ENCODE measurements around the gene NCKAP5.
"Not testable (repeated sequence)": the region's sequence is repeated elsewhere in the genome, so short reads cannot be mapped to it uniquely, and the experiment has no call there.

NCKAP5 gene

GRCh38 chr2:133253793-133254192, 314.5 kb downstream of the NCKAP5 start:
- no peak for DNase-seq

GRCh38 chr2:133252780-133253355, 315.4 kb downstream of the NCKAP5 start:
- DNase-seq = no peak

DNA sequence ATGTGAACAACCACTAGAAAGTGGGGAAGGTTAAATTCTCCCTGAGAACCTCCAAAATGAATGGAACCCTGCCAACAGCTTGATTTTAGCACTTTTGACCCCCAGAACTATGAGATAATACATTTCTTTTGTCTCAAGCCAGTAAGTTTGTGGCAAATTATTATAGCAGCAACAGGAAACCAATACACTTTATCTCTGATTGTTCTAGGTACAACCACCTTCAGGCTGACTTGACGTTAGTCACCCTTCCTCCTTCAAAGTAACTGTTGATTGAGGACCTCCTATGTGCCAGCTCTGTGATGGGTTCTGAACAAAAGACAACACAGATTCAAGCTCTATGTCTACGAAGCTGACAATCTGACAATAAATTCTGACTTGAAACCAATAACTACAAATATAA, 318.9 kb downstream of the NCKAP5 start:
- no peak for DNase-seq

DNA sequence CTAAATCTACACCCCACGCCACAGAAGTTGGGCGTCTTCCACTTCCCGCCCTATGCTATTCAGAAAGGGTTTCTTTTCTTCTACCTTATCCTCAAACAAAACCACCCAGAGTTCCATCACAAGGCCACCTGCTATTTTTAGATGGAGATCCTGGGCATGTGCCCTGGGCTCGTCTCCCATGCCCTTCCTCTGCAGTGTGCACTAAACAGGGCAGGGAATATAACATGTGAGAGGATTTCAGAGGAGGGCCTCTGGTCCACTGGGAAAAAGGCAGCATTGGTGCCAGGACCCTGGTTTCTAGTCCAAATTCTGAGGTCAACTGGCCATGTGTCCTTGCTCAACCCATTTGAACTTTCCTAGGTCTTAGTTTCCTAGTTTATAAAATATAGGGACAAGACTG, 320.0 kb downstream of the NCKAP5 start:
- no peak for DNase-seq

- peak in 1 of 2 donors; percentile 17 for DNase-seq
Measured at GRCh38 chr2:133247631-133248030, 320.6 kb downstream of the NCKAP5 start.

DNA sequence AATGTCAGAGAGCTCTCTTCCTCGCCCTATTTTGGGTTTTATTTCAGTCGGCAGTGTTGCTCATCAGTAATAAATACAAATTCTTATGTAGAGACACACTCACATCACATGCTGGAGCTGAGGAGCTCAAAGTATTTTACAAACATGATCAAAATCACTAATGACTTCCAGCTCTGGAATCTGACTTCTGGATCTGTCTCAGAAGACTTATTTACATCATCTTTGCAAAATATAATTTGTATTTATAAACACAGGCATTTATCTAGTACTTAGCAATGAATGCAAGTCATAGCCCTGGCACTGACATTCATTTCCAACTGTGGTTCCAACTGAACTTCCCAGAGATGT, 327.1 kb downstream of the NCKAP5 start:
- DNase-seq = no peak

- DNase-seq = no peak
Measured at GRCh38 chr2:133240491-133241223, 327.6 kb downstream of the NCKAP5 start.

DNA sequence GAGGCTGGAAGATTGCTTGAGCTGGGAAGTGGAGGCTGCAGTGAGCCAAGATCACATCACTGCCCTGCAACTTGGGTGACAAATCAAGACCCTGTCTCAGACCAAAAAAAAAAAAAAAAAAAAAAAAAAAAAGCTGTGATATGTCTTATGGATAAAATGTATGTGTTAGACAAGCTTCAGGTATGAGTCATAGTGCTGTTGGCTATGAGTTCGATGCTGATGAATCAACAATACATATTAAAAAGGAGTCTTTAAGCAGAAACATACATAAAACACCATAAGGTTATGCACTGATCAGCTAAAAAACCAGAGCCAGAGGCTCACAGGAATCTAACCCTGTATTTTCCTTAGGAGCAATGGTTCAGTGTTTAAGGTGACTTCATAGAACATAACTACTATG, 332.3 kb downstream of the NCKAP5 start:
- no peak for DNase-seq

DNA sequence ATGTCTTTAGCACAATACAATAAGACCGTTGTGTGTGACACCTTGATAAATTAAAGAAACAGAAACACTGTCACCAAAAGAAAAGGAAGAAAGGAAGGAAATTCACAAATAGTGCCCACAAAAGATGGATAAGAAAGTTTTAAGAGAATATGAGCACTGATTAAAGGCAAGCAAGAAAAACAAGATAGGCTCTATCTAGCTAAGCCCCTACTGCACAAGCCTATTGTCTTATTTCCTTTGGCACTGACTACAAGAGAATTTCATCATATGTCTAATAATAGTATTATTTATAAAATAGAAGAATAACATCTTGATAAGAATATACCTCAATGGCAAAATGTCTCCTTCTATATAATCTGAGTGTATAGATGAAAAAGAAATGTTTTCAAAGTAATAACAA, 335.7 kb downstream of the NCKAP5 start:
- DNase-seq = no peak

DNA sequence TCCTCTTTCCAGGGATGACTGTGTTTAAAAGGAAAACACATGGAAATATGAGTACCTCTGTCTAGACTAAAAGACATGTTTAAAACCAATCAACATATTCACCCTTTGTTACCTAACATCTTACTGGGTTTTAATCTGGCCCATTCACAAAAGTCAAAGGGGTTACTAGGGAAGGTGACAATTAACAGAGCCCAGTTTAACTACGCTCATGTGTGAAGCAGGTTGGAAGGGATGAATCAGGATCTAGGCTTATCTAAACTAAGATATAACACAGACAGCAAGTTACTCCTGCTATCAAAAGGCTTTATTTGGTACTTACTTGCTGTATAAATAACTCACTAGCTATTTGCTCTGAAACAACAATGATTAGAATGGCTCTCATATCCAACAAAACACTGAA, 337.0 kb downstream of the NCKAP5 start:
- DNase-seq = no peak

DNA sequence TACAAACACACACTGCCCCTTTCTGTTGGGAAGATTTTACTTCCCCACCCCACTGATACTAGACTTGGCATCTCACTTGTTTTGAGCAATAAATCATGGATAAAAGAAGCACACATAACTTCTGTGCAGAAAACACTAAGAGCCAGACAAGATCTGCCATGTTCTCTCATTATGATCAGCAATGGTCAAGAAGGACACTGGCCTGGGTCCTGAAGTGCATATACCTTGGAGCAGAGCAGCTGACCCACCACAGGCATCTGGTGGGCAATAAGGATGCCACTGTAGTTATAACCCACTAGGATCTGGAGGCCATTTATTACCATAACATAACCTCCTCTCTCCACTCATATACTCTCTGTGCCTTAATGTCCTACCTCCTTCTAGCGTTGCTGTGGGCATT, 338.3 kb downstream of the NCKAP5 start:
- no peak for DNase-seq

DNA sequence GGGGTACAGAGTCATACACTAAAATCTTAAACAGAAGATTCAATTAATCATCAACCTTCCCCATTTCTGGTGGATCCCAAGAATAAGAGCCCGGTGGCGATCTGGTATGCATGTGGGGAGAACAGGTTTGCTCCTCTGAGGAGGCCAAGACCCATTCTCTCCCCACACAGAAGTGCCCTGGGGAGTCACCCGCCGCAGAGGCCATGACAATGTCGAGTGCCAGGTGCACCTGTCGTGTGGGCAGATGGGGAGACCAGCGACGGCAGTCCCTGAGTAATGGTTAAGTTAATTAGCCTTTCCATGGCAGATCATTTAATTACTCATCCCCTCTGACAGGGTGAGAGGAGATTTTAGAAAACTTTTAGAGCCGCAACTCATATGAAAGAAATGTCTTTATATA, 345.0 kb downstream of the NCKAP5 start:
- DNase-seq = no peak

- DNase-seq = no peak
Measured at GRCh38 chr2:133221398-133221797, 346.9 kb downstream of the NCKAP5 start.

GRCh38 chr2:133218204-133218603, 350.1 kb downstream of the NCKAP5 start:
- DNase-seq = no peak

- no peak for DNase-seq
Measured at GRCh38 chr2:133215477-133215876, 352.8 kb downstream of the NCKAP5 start.

DNA sequence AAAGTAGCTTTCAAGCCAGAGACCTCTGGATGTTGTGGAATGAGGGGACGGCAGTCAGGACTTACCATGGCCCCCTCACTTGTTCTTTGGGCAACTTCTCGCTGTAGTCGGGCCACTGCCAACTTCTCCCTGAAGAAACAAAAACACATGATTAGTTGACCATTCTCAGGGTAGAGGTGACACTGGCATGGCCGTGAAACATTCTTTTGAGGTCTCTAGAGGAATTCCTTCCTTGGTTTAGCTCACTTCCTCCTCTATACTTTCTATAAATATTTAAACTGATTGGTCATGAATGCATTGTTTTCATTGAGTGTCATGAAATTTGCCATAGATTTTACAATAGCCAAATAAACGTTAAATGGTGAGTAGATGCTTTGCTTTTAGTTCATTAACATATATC, 354.6 kb downstream of the NCKAP5 start:
- DNase-seq = no peak

DNA sequence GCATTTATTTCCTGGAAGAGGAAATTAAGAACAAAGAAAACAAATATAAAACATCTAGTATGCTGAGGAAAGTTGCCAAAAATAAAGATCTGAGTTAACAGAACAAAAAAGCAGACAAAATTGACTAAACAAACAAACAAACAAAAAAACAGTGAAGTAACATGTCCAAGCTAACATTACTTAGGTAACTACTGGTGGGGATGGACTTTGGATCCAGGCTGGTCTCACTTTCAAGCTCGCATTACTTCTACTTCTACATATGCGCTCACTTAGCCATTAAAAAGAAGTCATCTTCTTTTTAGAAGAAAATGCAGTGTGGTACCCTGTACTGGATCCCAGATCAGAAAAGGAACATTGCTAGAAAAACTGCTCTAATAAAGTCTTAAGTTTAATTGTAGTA, 358.9 kb downstream of the NCKAP5 start:
- DNase-seq = no peak

- DNase-seq = not testable (repeated sequence)
Measured at GRCh38 chr2:133206666-133207065, 361.6 kb downstream of the NCKAP5 start.

- DNase-seq = no peak
Measured at GRCh38 chr2:133204421-133204820, 363.8 kb downstream of the NCKAP5 start.

- no peak for DNase-seq
Measured at GRCh38 chr2:133200684-133201421, 367.4 kb downstream of the NCKAP5 start.

DNA sequence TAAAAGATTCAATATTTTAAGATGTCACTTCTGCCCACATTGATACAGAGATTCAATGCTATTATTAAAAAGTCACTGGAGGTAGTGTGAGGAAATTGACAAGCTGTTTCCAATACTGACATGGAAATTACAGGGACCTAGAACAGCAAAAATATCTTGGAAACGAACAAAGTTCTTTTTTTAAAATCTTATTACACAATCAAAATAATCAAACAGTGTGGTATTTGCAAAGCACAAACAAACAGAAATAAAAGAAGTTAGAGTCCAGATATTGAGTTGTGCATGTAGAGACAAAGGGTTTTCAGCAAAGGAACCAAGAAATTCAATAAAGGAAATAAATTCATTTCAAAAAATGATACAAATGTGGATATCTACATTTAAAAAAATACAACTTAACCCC, 369.6 kb downstream of the NCKAP5 start:
- no peak for DNase-seq

DNA sequence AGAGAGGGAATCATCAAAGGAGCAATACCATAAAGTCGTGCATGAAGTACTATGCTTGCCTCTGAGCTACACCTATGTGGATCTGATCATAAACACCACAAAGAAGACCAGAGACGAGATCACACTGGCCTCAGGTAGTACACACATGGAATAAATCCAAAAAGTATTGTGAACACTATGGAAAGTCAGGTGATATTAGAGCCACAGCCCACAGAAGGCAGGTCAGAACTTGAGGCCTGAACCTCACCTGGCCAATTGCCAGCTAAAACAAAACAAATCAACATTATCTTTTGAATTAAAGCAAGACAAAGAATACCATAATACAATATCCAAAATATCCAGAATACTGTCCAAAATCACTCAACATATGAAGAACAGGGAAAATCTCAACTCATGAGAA, 371.1 kb downstream of the NCKAP5 start:
- DNase-seq = no peak

DNA sequence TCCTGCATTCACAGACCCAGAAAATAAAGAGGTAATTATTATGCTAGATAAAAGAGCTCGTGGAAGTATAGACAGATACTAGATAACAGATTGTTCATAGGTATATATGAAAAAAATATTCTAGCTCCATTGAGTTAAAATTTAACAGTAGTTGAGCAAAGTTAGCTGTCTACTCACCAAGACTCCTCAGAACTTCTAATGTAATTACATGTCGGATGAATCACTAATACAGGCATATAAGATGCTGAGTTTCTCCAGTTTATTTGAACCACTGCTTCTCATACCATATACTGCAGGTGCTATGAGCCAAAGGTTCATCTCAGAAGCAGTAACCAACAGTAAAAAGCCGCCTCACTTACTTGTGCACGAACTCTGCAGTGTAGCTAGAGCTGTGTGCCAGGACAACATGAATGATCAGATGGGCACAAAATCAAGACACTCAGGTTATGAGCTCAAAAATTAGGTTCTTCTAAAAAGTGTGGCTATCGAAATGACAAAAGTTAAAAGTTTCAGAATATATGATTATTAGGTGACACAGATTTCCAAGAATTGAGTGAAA, 373.4 kb downstream of the NCKAP5 start:
- DNase-seq = no peak

DNA sequence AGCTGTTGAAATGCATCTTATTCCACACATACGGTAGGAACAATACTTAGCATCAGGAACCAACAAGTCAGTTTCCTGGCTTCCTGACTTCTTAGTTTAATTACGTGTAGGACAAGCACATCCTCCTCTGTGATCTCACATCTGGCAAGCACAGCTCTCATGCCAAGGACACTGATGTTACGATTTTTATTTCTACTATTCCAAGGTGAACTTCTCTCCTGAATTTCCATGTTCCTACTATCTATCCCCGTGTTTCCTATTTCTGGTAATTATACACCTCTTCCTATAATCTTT, 374.0 kb downstream of the NCKAP5 start:
- DNase-seq = no peak

Measured in hippocampal formation (tissue), 2 donors.